SK-N-SH (cell line): ENCODE data around the gene PDE8A.

Experiments
- CHD2 ChIP-seq: fragments of 150-350 bp; IDR thresholded peaks from 2 replicates; pipeline ENCODE4 v1.6.1; 2018; ENCODE audit warnings: low read length; ENCODE audit not compliant: partially characterized antibody
- CTCF ChIP-seq: fragments of 200-600 bp; sonication (generic); IDR thresholded peaks from 2 replicates; pipeline ENCODE4 v1.6.1; 2017; ENCODE audit warnings: antibody characterized with exemption, mild to moderate bottlenecking, moderate library complexity
- EP300 ChIP-seq, 2 experiments: IDR thresholded peaks; 2 replicates each; pipeline versions ENCODE4 v1.4.0 to v1.6.1; 2012; ENCODE audit warnings: borderline replicate concordance in 1 of 2, low read depth in 1 of 2, low read length in 1 of 2
- EZH2phosphoT487 ChIP-seq: fragments of 200-600 bp; sonication (generic); IDR thresholded peaks from 2 replicates; pipeline ENCODE4 v1.6.1; 2017; ENCODE audit warnings: low read depth, mixed run types, mild to moderate bottlenecking, antibody characterized with exemption, moderate library complexity, borderline replicate concordance
- IRF3 ChIP-seq: fragments of 150-350 bp; IDR thresholded peaks from 2 replicates; pipeline ENCODE4 v1.6.1; 2016; ENCODE audit warnings: mild to moderate bottlenecking, low read depth, low read length
- JUND ChIP-seq: IDR thresholded peaks from 2 replicates; pipeline ENCODE4 v1.4.0; 2012
- MAX ChIP-seq: IDR thresholded peaks from 2 replicates; pipeline ENCODE4 v1.4.0; 2012; ENCODE audit warnings: low read depth
- REST ChIP-seq: IDR thresholded peaks from 2 replicates; pipeline ENCODE4 v1.6.1; 2012; ENCODE audit warnings: mild to moderate bottlenecking, low read depth, low read length, moderate library complexity
- RFX5 ChIP-seq: IDR thresholded peaks from 2 replicates; pipeline ENCODE4 v1.6.1; 2012; ENCODE audit warnings: mild to moderate bottlenecking, improper control_type of control experiment, low read length
- TAF1 ChIP-seq: IDR thresholded peaks from 2 replicates; pipeline ENCODE4 v1.6.1; 2012; ENCODE audit warnings: low read depth, mild to moderate bottlenecking, low read length, moderate library complexity, borderline replicate concordance
- USF2 ChIP-seq: fragments of 150-350 bp; IDR thresholded peaks from 2 replicates; pipeline ENCODE4 v1.6.1; 2017; ENCODE audit warnings: antibody characterized with exemption, low read length, low read depth, borderline replicate concordance
- YY1 ChIP-seq: IDR thresholded peaks from 2 replicates; pipeline ENCODE4 v1.4.0; 2012; ENCODE audit warnings: low read depth, mild to moderate bottlenecking

- TF ChIP-seq IRF3 (no peak), JUND (no peak), CTCF (no peak), TAF1 (no peak), EP300 (IDR thresholded peaks at IDR 0.05; ENCODE audit: borderline replicate concordance in 1 of 2, low read depth in 1 of 2, low read length in 1 of 2) (no peak), CHD2 (no peak), USF2 (no peak), EZH2phosphoT487 (no peak), REST (no peak), YY1 (no peak), MAX (no peak), RFX5 (no peak)
Observed at GRCh38 chr15:85100186-85100937, 118.7 kb downstream of the PDE8A start.
